HT-29 (cell line): Measurements from ENCODE around the gene SLC24A2. TPM values are rescaled to one million over a fixed set of nuclear protein-coding genes. Genes with fewer than 3 reads are reported as not detected.
A peak's percentile ranks its signal among the peaks of the same experiment; 100 is the strongest.
"Not testable (repeated sequence)": the region's sequence is repeated elsewhere in the genome, so short reads cannot be mapped to it uniquely, and the experiment has no call there.

Source experiments
- DNase-seq: peaks from one replicate; pipeline ENCODE4 v3.0.0-alpha.2; 2015; ENCODE audit warnings: low spot score
- total RNA-seq: library from RNA; depleted of rRNA; stranded (reverse); fragments of >200 nt; shearing (Covaris generic); gene quantifications from 2 replicates; pipeline ENCODE4 v1.2.3, GENCODE V29; 2014; rRNA removed

SLC24A2 gene
- not detected in 2 replicates for total RNA-seq

- DNase-seq = no peak
These were observed at the start of gene SLC24A2 for GRCh38 chr9:19788614-19789271. TSS of gene SLC24A2 (minus strand) at chr9:19789037.

- DNase-seq = not testable (repeated sequence)
These were observed 44.5 kb upstream of the SLC24A2 start for GRCh38 chr9:19833331-19833730.

- DNase-seq = no peak
These were observed 42.0 kb upstream of the SLC24A2 start for GRCh38 chr9:19830796-19831195.

- DNase-seq = no peak
These were observed 39.8 kb upstream of the SLC24A2 start for GRCh38 chr9:19828576-19829109.

GRCh38 chr9:19816769-19817168, 27.9 kb upstream of the SLC24A2 start:
- no peak for DNase-seq

- no peak for DNase-seq
These were observed 23.4 kb upstream of the SLC24A2 start for GRCh38 chr9:19812194-19812593.

GRCh38 chr9:19809422-19810269, 20.8 kb upstream of the SLC24A2 start:
- no peak for DNase-seq

GRCh38 chr9:19807182-19807892, 18.5 kb upstream of the SLC24A2 start:
- no peak for DNase-seq

- DNase-seq = no peak
These were observed 15.6 kb upstream of the SLC24A2 start for GRCh38 chr9:19804431-19804830.

- DNase-seq = no peak
These were observed 12.0 kb upstream of the SLC24A2 start for GRCh38 chr9:19800884-19801283.

- no peak for DNase-seq
These were observed 10.9 kb upstream of the SLC24A2 start for GRCh38 chr9:19799784-19800183.

GRCh38 chr9:19788152-19788551, 685 bp downstream of the SLC24A2 start:
- no peak for DNase-seq

- no peak for DNase-seq
These were observed 1.2 kb downstream of the SLC24A2 start for GRCh38 chr9:19787672-19788071.

GRCh38 chr9:19785230-19785629, 3.6 kb downstream of the SLC24A2 start:
- DNase-seq = no peak

- DNase-seq = no peak
These were observed 4.7 kb downstream of the SLC24A2 start for GRCh38 chr9:19784136-19784535.

GRCh38 chr9:19783500-19783899, 5.3 kb downstream of the SLC24A2 start:
- no peak for DNase-seq

- peak; percentile 13 for DNase-seq
These were observed 6.8 kb downstream of the SLC24A2 start for GRCh38 chr9:19782005-19782404.

- no peak for DNase-seq
These were observed 7.6 kb downstream of the SLC24A2 start for GRCh38 chr9:19781240-19781639.

GRCh38 chr9:19771446-19771845, 17.4 kb downstream of the SLC24A2 start:
- DNase-seq = no peak

- DNase-seq = no peak
These were observed 17.9 kb downstream of the SLC24A2 start for GRCh38 chr9:19770973-19771372.

- DNase-seq = no peak
These were observed 19.6 kb downstream of the SLC24A2 start for GRCh38 chr9:19769213-19769612.

GRCh38 chr9:19768798-19769197, 20.0 kb downstream of the SLC24A2 start:
- DNase-seq = no peak
